Measurements from ENCODE around the gene TMEM165. TPM values are rescaled to one million over a fixed set of nuclear protein-coding genes. Genes with fewer than 3 reads are reported as not detected.

Gene TMEM165
- total RNA-seq, 4 donors from 2014 or later = 188 to 357 (median 243) TPM

DNA sequence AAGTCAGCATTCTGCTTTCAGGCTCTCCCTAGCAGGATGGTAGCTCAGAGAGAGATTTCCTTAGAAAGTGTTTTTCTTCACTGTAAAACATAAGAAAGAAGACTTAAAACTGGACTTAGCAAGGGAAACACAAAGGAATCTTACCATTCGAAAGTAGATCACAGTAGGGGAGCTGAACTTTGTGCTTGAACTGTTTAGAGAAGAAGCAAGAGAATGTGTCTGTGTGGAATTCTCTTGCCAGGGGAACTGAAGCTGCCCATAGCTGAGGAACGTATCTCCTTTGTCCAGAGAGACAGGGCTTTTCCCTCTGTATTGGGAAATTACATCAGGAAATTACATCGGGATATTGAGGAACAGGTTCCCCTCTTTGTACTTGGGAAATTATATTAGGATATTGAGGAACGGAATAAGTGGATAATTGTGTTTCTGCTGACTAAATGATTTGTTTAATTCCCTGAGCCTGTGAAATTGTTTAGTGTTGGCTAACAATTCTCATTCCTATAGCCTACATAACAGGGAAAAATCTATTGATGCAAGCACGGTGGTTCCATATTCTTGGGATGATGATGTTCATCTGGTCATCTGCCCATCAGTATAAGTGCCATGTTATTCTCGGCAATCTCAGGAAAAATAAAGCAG, 28.6 kb upstream of the TMEM165 start:
- TF ChIP-seq, protein P1, sequence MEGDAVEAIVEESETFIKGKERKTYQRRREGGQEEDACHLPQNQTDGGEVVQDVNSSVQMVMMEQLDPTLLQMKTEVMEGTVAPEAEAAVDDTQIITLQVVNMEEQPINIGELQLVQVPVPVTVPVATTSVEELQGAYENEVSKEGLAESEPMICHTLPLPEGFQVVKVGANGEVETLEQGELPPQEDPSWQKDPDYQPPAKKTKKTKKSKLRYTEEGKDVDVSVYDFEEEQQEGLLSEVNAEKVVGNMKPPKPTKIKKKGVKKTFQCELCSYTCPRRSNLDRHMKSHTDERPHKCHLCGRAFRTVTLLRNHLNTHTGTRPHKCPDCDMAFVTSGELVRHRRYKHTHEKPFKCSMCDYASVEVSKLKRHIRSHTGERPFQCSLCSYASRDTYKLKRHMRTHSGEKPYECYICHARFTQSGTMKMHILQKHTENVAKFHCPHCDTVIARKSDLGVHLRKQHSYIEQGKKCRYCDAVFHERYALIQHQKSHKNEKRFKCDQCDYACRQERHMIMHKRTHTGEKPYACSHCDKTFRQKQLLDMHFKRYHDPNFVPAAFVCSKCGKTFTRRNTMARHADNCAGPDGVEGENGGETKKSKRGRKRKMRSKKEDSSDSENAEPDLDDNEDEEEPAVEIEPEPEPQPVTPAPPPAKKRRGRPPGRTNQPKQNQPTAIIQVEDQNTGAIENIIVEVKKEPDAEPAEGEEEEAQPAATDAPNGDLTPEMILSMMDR (IDR thresholded peaks at IDR 0.05) = no peak
- DNase-seq (ENCODE audit: low spot score) = no peak
- ATAC-seq (ENCODE audit: low FRiP score) = no peak

DNA sequence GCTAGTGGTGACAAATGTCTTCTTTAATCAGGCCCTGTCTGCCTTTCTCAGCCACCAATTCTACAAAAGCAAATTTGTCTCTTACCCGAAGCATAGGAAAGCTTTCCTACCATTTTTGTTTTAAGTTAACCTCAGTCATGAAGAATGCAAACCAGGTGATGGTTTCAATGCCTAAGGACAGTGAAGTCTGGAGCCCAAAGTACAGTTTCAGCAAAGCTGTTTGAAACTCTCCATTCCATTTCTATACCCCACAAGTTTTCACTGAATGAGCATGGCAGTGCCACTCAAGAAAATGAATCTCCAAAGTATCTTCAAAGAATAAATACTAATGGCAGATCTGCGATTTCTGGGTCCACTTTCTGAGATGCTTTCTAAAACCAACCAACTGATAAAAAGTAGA, 25.8 kb upstream of the TMEM165 start:
- DNase-seq (ENCODE audit: low spot score) = no peak
- TF ChIP-seq, protein P1 (IDR thresholded peaks at IDR 0.05) = no peak
- ATAC-seq (ENCODE audit: low FRiP score) = no peak

DNA sequence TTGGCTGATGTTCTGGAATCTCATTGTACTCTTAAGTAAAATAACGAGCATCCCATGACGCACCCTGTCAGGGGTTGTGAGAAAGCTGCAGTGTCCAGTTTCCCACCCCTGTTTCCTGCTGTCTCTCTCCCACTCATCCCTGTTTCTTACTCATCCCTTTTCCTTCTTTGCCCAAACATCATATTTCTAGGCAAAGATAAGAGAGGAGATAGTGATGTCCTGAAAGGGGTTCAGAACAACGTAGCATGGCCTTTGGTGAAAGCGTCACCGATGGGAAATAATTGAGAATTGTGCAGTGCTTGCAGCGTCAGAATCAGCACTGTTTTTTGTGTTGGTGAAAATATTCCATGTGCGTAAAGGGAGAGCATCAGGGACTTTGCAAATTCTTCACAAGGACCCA, 23.5 kb upstream of the TMEM165 start:
- TF ChIP-seq, protein P1 (IDR thresholded peaks at IDR 0.05) = no peak
- no peak for ATAC-seq (ENCODE audit: low FRiP score)
- no peak for DNase-seq (ENCODE audit: low spot score)

DNA sequence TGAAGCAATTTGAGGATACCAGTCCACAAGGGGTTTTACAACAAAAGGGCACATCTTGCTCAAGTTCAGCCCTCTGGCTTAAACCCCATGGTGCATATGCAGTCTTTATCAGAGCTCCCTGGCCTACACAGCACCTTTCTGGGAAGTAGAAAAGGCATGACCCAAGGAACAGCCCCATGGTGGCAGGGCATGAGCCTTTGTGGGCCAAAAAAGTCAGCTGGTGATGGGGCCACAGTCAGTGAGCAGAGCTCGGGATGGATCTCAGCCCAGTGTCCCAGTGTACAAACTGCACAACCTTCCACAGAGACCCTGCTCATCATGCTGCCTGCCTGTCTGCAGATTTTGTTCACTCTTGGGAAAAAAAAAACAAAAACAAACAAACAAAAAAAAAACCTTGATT, 22.3 kb upstream of the TMEM165 start:
- no peak for ATAC-seq (ENCODE audit: low FRiP score)
- TF ChIP-seq, protein P1 (IDR thresholded peaks at IDR 0.05) = no peak

DNA sequence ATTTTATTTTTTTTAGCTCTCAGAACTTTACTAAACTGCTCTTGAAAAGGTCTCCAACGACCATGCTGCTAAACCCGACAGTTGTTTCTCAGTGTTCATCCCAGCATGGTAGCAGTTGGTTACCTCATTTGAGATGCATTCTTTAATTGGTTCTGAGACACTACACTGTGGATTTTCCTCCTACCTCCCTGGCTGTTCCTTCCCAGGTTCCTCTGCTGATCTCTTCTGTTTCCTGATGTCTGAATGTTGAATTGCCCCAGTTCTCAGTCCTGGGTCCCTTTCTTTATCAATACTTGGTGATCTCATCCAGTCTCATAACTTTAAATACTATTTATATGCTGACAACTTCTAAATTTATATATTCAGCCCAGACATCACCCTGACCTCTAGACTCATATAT, 19.1 kb upstream of the TMEM165 start:
- TF ChIP-seq, protein P1 (IDR thresholded peaks at IDR 0.05) = no peak
- DNase-seq (ENCODE audit: low spot score) (no peak), ATAC-seq (ENCODE audit: low FRiP score) (no peak)

More for the DNA sequence above, 22.3 kb upstream of the TMEM165 start:
- no peak for DNase-seq (ENCODE audit: low spot score)

DNA sequence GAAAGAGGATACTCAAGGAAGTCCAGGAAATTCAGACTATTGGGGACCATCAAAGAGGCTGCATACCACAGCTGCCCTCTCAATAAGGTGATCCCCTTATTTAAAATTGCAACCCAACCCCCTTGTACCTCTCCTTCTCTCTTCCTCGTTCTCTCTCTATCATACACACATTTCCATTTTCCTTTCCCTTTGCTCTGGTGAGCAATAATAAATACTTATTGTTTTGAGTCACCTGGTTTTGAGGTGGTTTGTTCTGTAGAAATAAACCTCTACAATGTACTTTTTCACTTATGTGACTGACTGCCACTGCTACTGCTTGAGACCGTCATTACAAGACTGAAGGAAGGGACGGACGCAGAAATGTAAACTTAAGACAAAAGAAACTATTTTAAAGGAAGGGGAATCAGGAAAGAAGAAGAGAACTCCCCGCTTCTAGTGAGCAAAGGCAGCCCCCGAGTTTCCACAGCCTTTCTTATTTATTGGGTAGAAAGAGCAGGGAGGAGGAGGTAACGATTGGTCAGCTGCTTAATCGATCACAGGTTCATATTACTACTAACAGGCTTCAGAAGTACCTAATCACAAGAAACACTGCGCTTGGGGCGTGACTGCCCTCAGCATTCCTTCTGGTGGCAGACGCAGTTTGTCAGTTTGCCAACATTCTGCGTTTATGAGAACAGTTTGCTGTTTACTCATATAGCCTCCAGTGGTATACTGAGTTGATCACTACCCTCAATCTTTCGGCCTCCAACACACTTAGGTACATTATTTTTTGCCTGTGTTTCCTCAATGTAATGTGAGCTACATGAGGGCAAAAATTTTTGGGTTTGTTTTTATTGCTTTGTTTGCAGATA, 16.9 kb upstream of the TMEM165 start:
- ATAC-seq (ENCODE audit: low FRiP score) (no peak), DNase-seq (ENCODE audit: low spot score) (no peak)
- TF ChIP-seq, protein P1 (IDR thresholded peaks at IDR 0.05) = no peak

Measured in omental fat pad (tissue), 4 donors.